HFF-Myc (cell line): Measurements from ENCODE around the gene CLTC.

Experiments used
- DNase-seq: peaks from one replicate; pipeline ENCODE4 v3.0.0-alpha.2; 2011; ENCODE audit warnings: low read depth; ENCODE audit errors: extremely low read depth
- H3K4me3 ChIP-seq: replicated peaks from 2 replicates; pipeline ENCODE4 v1.5.1; 2011; ENCODE audit warnings: low read depth, mild to moderate bottlenecking, control low read depth, low read length
- CTCF ChIP-seq: IDR thresholded peaks from 2 replicates; pipeline ENCODE4 v1.5.1; 2012; ENCODE audit warnings: mild to moderate bottlenecking, low read depth, low read length, control low read depth; ENCODE audit errors: missing control alignments

Gene CLTC

GRCh38 chr17:59743842-59744241 lies 124.1 kb downstream of the CLTC start:
- no peak for TF ChIP-seq CTCF
- no peak for DNase-seq
- H3K4me3 ChIP-seq, result no peak overlapping the region

GRCh38 chr17:59745040-59745439 lies 125.3 kb downstream of the CLTC start:
- TF ChIP-seq CTCF, result no peak
- H3K4me3 ChIP-seq, result no peak overlapping the region
- DNase-seq, result no peak
